Colonic mucosa (tissue), 4 donors: ENCODE measurements around the gene ETV6. TPM values are rescaled to one million over a fixed set of nuclear protein-coding genes. Genes with fewer than 3 reads are reported as not detected.
"Not testable (repeated sequence)": the region's sequence is repeated elsewhere in the genome, so short reads cannot be mapped to it uniquely, and the experiment has no call there.

ENCODE experiments used
- DNase-seq: peaks from one replicate; pipeline ENCODE4 v3.0.0-alpha.2; 2020
- H3K27ac ChIP-seq: fragments of 200-600 bp; one replicate; pipeline ENCODE4 v1.8.0; 2021
- H3K27me3 ChIP-seq: fragments of 200-600 bp; one replicate; pipeline ENCODE4 v1.8.0; 2021
- H3K36me3 ChIP-seq: fragments of 200-600 bp; one replicate; pipeline ENCODE4 v1.8.0; 2021
- H3K4me1 ChIP-seq: fragments of 200-600 bp; one replicate; pipeline ENCODE4 v1.8.0; 2021; ENCODE audit warnings: mild to moderate bottlenecking
- H3K4me3 ChIP-seq: fragments of 200-600 bp; one replicate; pipeline ENCODE4 v1.8.0; 2021
- H3K9ac ChIP-seq, 2 donors: one replicate each; pipeline ENCODE4 v1.7.0; 2013; ENCODE audit warnings: control low read depth in 2 of 2, low read depth in 2 of 2, low read length in 2 of 2
- H3K9me3 ChIP-seq: fragments of 200-600 bp; one replicate; pipeline ENCODE4 v1.8.0; 2021
- intact Hi-C: fragments of 100-400 bp; cut with DNase I; formaldehyde crosslinking; loops from one replicate; pipeline ENCODE4 v1.14.1; 2022
- total RNA-seq, 2 donors: library from RNA; stranded (reverse); fragmentation: NEBNext Ultra II Directional in 1 of 2; extraction: Animal tissue kit (Norgen Biotek cat#: 25700) in 1 of 2; gene quantifications; one replicate each; pipeline ENCODE4 v1.2.1, GENCODE V29; 2021
- TF ChIP-seq, protein P1 (sequence below): fragments of 200-600 bp; IDR thresholded peaks from one replicate; pipeline ENCODE4 v1.8.0; 2022; ENCODE audit warnings: antibody characterized with exemption, mild to moderate bottlenecking
- donor health status: healthy.
- donor health status: DM: no; HTN: no; CAD: no.
- donor health status: DM: no; HTN: no; CAD: no.

The ETV6 gene
- total RNA-seq, 2 donors from 2014 or later, result 49.2 to 73.1 TPM

DNA sequence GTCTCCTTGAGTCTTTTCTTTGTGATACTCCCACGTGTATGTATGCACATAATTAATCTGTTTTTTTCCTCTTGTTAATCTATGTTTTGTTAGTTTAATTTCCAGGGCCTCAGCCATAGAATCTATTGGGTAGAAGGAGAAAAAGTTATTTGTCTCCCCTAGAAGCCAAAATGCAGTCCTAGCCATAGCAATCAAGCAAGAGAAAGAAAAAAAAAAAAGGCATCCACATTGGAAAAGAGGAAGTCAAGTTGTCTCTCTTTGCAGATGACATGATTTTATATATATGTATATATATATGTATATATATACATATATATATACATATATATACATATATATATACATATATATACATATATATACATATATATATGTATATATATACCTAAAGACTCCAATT, 25.4 kb upstream of the ETV6 start:
- no peaks in the 10 kb centered on the region for H3K36me3 ChIP-seq
- no peak overlapping the region for H3K4me3 ChIP-seq
- intact Hi-C loops, result no loop called here
- H3K9me3 ChIP-seq, result no peaks in the 10 kb centered on the region
- no peaks in the 10 kb centered on the region for H3K27me3 ChIP-seq
- TF ChIP-seq, protein P1, sequence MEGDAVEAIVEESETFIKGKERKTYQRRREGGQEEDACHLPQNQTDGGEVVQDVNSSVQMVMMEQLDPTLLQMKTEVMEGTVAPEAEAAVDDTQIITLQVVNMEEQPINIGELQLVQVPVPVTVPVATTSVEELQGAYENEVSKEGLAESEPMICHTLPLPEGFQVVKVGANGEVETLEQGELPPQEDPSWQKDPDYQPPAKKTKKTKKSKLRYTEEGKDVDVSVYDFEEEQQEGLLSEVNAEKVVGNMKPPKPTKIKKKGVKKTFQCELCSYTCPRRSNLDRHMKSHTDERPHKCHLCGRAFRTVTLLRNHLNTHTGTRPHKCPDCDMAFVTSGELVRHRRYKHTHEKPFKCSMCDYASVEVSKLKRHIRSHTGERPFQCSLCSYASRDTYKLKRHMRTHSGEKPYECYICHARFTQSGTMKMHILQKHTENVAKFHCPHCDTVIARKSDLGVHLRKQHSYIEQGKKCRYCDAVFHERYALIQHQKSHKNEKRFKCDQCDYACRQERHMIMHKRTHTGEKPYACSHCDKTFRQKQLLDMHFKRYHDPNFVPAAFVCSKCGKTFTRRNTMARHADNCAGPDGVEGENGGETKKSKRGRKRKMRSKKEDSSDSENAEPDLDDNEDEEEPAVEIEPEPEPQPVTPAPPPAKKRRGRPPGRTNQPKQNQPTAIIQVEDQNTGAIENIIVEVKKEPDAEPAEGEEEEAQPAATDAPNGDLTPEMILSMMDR, result no peak
- no peak for DNase-seq
- H3K4me1 ChIP-seq, result no peaks in the 10 kb centered on the region
- no peak overlapping the region for H3K27ac ChIP-seq
- H3K9ac ChIP-seq, result no peak overlapping the region

DNA sequence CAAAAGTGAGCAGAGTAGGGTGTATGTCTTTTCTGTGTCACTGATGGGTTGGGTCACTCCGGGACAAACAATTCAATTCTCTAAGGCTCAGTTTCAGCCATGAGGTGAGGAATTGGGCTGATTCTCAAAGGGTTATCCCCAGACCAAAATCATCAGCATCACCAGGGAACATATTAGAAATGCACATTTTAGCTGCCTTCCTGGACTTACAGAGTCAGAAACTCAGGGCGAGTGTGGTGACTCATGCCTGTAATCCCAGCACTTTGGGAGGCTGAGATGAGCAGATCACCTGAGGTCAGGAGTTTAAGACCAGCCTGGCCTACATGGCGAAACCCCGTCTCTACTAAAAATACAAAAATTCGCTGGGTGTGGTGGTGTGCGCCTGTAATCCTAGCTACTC, 21.8 kb upstream of the ETV6 start:
- intact Hi-C loops, result not testable (repeated sequence)

DNA sequence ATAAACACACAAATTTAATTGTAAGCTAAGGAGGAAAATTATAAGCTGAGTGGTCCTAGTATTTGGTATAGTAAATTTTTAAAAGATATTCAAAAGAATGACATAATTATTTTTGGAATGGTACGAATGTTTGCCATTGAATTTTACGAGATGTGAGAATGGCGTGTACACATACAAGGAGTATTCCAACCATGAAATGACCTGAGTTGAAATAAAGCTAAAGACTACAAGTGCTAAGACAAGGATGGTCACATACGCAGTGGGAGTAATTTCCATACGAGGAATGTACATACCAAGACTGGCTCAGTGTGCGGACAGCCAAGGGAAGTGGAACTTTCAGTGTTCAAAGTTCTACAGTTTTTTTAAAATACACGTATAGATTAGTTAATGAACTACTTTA, 21.1 kb upstream of the ETV6 start:
- no peak overlapping the region for H3K4me3 ChIP-seq
- TF ChIP-seq, protein P1, result no peak
- H3K9me3 ChIP-seq, result no peaks in the 10 kb centered on the region
- intact Hi-C loops, result no loop called here
- H3K27me3 ChIP-seq, result no peaks in the 10 kb centered on the region
- H3K27ac ChIP-seq, result no peak overlapping the region
- H3K9ac ChIP-seq, result no peak overlapping the region
- no peak for DNase-seq
- H3K36me3 ChIP-seq, result no peaks in the 10 kb centered on the region
- H3K4me1 ChIP-seq, result no peaks in the 10 kb centered on the region

More for the DNA sequence above, 21.8 kb upstream of the ETV6 start:
- H3K4me3 ChIP-seq, DNase-seq, H3K36me3 ChIP-seq, H3K27me3 ChIP-seq, H3K4me1 ChIP-seq, H3K9me3 ChIP-seq, H3K9ac ChIP-seq, H3K27ac ChIP-seq: not testable (repeated sequence)

DNA sequence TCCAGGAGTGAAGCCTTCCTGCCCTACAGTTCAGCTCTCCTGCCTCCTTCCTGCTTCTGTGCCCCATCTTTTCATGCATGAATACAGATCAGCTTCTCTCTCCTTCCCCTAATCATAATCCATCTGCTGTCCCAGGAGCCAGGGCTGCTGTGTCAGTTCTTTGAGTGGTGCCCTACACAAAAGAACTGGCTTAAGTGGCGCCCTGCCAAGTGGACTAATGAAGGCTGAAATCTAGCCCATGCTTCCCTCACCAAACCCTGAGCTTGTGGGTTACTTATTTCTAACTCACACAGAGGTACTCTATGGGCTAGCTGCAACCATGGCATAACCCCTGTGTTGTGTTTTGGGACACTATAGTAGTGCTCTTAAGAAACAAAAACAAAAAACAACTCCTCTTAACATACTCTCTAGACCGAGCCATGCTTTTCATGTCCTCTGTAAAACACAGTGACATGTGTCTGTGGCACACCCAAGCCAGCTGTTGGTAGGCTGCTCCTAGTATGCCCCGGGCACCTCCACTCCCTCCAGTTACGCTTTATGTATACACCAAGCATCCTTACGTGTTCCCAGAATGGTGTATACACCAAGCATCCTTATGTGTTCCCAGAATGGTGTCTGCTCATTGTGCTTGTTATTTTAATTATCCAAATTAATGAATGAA, 19.3 kb upstream of the ETV6 start:
- no peaks in the 10 kb centered on the region for H3K9me3 ChIP-seq
- intact Hi-C loops, result no loop called here
- H3K27me3 ChIP-seq, result no peaks in the 10 kb centered on the region
- TF ChIP-seq, protein P1, result no peak
- no peak overlapping the region for H3K27ac ChIP-seq
- no peaks in the 10 kb centered on the region for H3K36me3 ChIP-seq
- no peak overlapping the region for H3K4me3 ChIP-seq
- no peak for DNase-seq
- H3K9ac ChIP-seq, result no peak overlapping the region
- H3K4me1 ChIP-seq, result no peaks in the 10 kb centered on the region

DNA sequence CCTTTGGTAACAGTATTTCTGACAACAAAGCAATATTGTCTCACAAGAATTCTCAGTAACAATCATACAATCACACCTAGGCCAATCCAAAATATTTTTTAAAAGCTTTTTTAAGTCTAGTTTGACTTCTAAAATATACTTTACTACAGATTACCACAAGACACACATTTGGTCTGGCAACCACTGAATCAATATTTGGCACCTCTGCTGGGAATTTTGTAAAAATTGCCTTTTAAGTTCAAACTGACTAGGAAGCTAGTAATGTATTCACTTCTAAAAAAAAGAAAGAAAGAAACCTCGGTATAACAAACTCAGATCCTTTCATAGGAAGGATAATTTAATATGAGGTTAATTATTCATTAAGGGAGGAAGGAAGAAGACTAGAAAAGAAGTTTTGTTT, 18.2 kb upstream of the ETV6 start:
- Histone ChIP-seq H3K4me1 (no peaks in the 10 kb centered on the region), H3K36me3 (no peaks in the 10 kb centered on the region), H3K9me3 (no peaks in the 10 kb centered on the region), H3K4me3 (no peak overlapping the region), H3K27ac (no peak overlapping the region), H3K27me3 (no peaks in the 10 kb centered on the region), H3K9ac (no peak overlapping the region)
- TF ChIP-seq, protein P1, result no peak
- DNase-seq, result no peak
- intact Hi-C loops, result no loop called here

DNA sequence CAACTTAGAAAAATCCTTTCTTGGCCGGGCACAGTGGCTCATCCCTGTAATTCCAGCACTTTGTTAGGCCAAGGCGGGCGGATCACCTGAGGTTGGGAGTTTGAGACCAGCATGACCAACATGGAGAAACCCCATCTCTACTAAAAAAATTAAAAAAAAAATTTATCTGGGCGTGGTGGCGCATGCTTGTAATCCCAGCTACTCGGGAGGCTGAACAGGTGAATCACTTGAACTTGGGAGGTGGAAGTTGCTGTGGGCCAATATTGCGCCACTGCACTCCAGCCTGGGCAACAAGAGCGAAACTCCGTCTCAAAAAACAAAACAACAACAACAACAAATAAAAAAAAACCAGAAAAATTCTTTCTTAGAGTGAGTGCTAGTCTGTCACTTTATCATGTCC, 17.6 kb upstream of the ETV6 start:
- H3K9ac ChIP-seq, H3K4me1 ChIP-seq, H3K27me3 ChIP-seq, DNase-seq, H3K27ac ChIP-seq, H3K9me3 ChIP-seq, H3K4me3 ChIP-seq, intact Hi-C loops, H3K36me3 ChIP-seq: not testable (repeated sequence)
